ENCODE results near the gene MRTFB.

The MRTFB gene

GRCh38 chr16:14263769-14264168 is 192.7 kb downstream of the MRTFB start:
- H3K4me3 ChIP-seq (replicated peaks; ENCODE audit: low read depth, low read length) = no peak overlapping the region
- TF ChIP-seq CTCF (IDR thresholded peaks at IDR 0.05; ENCODE audit: low read depth, low read length, missing control alignments) = no peak
- DNase-seq (ENCODE audit: extremely low read depth, low read depth) = no peak

GRCh38 chr16:14264327-14264943 is 193.3 kb downstream of the MRTFB start:
- DNase-seq (ENCODE audit: extremely low read depth, low read depth) = no peak
- TF ChIP-seq CTCF (IDR thresholded peaks at IDR 0.05; ENCODE audit: low read depth, low read length, missing control alignments) = no peak
- no peak overlapping the region for H3K4me3 ChIP-seq (replicated peaks; ENCODE audit: low read depth, low read length)

GRCh38 chr16:14268073-14268472 is 197.0 kb downstream of the MRTFB start:
- DNase-seq (ENCODE audit: extremely low read depth, low read depth) = no peak
- TF ChIP-seq CTCF (IDR thresholded peaks at IDR 0.05; ENCODE audit: low read depth, low read length, missing control alignments) = no peak
- no peak overlapping the region for H3K4me3 ChIP-seq (replicated peaks; ENCODE audit: low read depth, low read length)

GRCh38 chr16:14275934-14276333 is 204.8 kb downstream of the MRTFB start:
- no peak for DNase-seq (ENCODE audit: extremely low read depth, low read depth)
- TF ChIP-seq CTCF (IDR thresholded peaks at IDR 0.05; ENCODE audit: low read depth, low read length, missing control alignments) = no peak

GRCh38 chr16:14278749-14279148 is 207.6 kb downstream of the MRTFB start:
- H3K4me3 ChIP-seq (replicated peaks; ENCODE audit: low read depth, low read length) = no peak overlapping the region
- DNase-seq (ENCODE audit: extremely low read depth, low read depth) = no peak
- TF ChIP-seq CTCF (IDR thresholded peaks at IDR 0.05; ENCODE audit: low read depth, low read length, missing control alignments) = no peak

More at GRCh38 chr16:14275934-14276333, 204.8 kb downstream of the MRTFB start:
- no peak overlapping the region for H3K4me3 ChIP-seq (replicated peaks; ENCODE audit: low read depth, low read length)

GRCh38 chr16:14280541-14280940 is 209.4 kb downstream of the MRTFB start:
- no peak for DNase-seq (ENCODE audit: extremely low read depth, low read depth)
- no peak overlapping the region for H3K4me3 ChIP-seq (replicated peaks; ENCODE audit: low read depth, low read length)
- TF ChIP-seq CTCF (IDR thresholded peaks at IDR 0.05; ENCODE audit: low read depth, low read length, missing control alignments) = no peak

GRCh38 chr16:14283786-14284185 is 212.7 kb downstream of the MRTFB start:
- no peak for TF ChIP-seq CTCF (IDR thresholded peaks at IDR 0.05; ENCODE audit: low read depth, low read length, missing control alignments)
- H3K4me3 ChIP-seq (replicated peaks; ENCODE audit: low read depth, low read length) = no peak overlapping the region
- DNase-seq (ENCODE audit: extremely low read depth, low read depth) = no peak
